Activated T-helper 1 cell treated with anti-CD3 and anti-CD28 coated beads, Interleukin-12 subunit alpha, Interleukin-12 subunit beta, Interleukin-2, Interleukin-4 antibody, amounts not matched to agents 30 ng/mL and 10 ng/mL and 1 ng/mL, durations not matched to agents 14 hours and 24 hours and 36 hours (primary cell): Measurements from ENCODE around the gene CTNNA2. TPM values are rescaled to one million over a fixed set of nuclear protein-coding genes. Genes with fewer than 3 reads are reported as not detected.

ENCODE experiments used
- DNase-seq: peaks from one replicate; pipeline ENCODE4 v3.0.0; 2021; ENCODE audit warnings: low spot score
- H3K27ac Mint-ChIP-seq: one replicate; pipeline ENCODE4 v1.8.0; 2021; ENCODE audit warnings: mild to moderate bottlenecking, mixed read lengths
- H3K27me3 Mint-ChIP-seq: one replicate; pipeline ENCODE4 v1.8.0; 2022; ENCODE audit warnings: mild to moderate bottlenecking, moderate library complexity, mixed read lengths; ENCODE audit not compliant: insufficient read depth
- H3K36me3 Mint-ChIP-seq: one replicate; pipeline ENCODE4 v1.8.0; 2021; ENCODE audit warnings: low read depth, mixed read lengths
- H3K4me1 Mint-ChIP-seq: one replicate; pipeline ENCODE4 v1.8.0; 2021; ENCODE audit warnings: low read depth, mixed read lengths
- H3K4me3 Mint-ChIP-seq: one replicate; pipeline ENCODE4 v1.8.0; 2021; ENCODE audit warnings: mild to moderate bottlenecking, moderate library complexity, mixed read lengths
- H3K9me3 Mint-ChIP-seq: one replicate; pipeline ENCODE4 v1.8.0; 2021; ENCODE audit warnings: mixed read lengths
- intact Hi-C: fragments of 100-400 bp; cut with micrococcal nuclease; formaldehyde crosslinking; loops from one replicate; pipeline ENCODE4 v1.15.1; 2024
- total RNA-seq: library from RNA; stranded (reverse); gene quantifications from 2 replicates; pipeline ENCODE4 v1.2.3, GENCODE V29; 2022

The CTNNA2 gene
- total RNA-seq, 1 donor from 2014 or later = not detected

DNA sequence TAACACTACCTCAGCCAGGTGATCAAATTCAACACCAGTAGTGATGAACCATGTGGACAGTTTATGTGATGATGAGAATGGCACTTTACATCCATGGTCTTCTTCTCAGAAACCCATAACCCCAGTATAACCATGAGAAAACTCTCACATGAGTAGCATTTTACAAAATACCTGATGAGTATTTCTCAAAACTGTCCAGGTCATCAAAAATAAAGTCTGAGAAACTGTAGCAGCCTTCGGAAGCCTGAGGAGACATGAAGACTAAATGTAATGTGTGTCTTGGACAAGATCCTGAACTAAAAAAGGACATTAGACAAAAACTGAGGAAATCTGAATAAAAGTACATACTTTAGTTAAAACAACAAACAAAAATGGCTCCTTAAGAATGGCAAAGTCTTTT is 108.9 kb downstream of the CTNNA2 start:
- Mint-ChIP-seq H3K4me1 (no peaks in the 10 kb centered on the region), H3K27ac (no peak overlapping the region), H3K4me3 (no peak overlapping the region), H3K36me3 (no peaks in the 10 kb centered on the region), H3K9me3 (peaks cover 13% of the 10 kb centered on the region), H3K27me3 (no peaks in the 10 kb centered on the region)
- DNase-seq = no peak
- intact Hi-C loops = no loop called here

DNA sequence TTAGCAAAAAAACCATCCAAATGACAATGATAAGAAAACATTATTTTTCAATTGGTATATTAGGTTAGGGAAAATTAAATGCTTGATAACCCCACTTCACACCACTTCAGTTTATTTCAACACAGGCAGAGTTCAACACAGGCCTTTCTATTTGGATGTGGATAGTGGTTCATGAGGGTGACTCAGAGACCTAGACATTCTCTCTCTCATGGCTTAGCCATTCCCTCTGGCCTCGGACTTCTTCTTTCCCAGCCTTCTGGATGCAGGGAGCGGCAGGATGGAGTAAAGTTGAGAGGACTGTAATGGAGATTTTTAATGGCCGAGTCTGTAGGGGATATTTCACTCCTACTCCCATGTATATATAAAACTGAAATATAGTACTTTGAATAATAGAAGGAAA is 109.7 kb downstream of the CTNNA2 start:
- Mint-ChIP-seq H3K36me3 (no peaks in the 10 kb centered on the region), H3K4me1 (no peaks in the 10 kb centered on the region), H3K4me3 (no peak overlapping the region), H3K27ac (no peak overlapping the region), H3K9me3 (peaks cover 18% of the 10 kb centered on the region), H3K27me3 (no peaks in the 10 kb centered on the region)
- no peak for DNase-seq
- intact Hi-C loops = no loop called here

DNA sequence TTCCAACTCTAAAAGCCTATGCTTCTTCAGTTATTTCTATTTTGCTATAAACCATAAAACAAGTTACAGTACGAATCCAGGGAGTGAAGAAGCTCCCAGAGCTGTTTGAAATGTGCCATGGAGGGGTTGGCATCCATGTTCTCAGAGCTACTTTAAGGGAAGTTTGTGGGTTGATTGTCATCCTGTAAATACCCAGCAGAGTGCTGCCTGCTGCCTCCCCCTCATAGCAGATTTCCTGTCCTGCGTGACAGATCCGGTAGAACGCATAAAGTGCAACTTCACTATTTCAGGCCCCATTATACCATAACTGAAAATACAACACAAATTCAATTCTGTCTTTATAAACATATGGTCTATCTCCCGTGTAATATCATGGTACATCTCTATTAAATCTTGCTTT is 114.4 kb downstream of the CTNNA2 start:
- intact Hi-C loops = no loop called here
- no peak overlapping the region for H3K4me3 Mint-ChIP-seq
- no peaks in the 10 kb centered on the region for H3K4me1 Mint-ChIP-seq
- no peaks in the 10 kb centered on the region for H3K27me3 Mint-ChIP-seq
- no peaks in the 10 kb centered on the region for H3K36me3 Mint-ChIP-seq
- peaks cover 14% of the 10 kb centered on the region for H3K9me3 Mint-ChIP-seq
- no peak for DNase-seq
- H3K27ac Mint-ChIP-seq = no peak overlapping the region

DNA sequence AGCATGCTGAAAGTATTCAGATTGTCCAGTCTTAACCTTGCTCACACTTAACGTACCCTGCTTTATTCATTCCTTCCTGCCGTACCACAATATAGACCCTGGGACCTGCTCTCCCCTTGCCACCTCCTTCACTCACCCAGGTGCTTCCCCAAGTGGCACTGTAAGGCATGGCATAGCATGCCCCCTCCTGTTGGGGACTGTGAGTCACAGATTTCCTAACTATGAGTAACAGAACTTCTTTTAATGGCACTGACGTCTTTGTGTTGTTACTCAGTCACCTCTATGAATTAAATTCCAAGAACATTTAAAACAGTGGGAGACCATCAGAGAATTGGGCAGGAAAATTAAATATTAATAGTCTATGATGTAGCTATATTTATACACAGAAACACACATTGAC is 117.2 kb downstream of the CTNNA2 start:
- no peak overlapping the region for H3K27ac Mint-ChIP-seq
- no peaks in the 10 kb centered on the region for H3K4me1 Mint-ChIP-seq
- no peaks in the 10 kb centered on the region for H3K36me3 Mint-ChIP-seq
- no peaks in the 10 kb centered on the region for H3K27me3 Mint-ChIP-seq
- H3K4me3 Mint-ChIP-seq = no peak overlapping the region
- DNase-seq = no peak
- intact Hi-C loops = no loop called here
- peaks cover 24% of the 10 kb centered on the region for H3K9me3 Mint-ChIP-seq

DNA sequence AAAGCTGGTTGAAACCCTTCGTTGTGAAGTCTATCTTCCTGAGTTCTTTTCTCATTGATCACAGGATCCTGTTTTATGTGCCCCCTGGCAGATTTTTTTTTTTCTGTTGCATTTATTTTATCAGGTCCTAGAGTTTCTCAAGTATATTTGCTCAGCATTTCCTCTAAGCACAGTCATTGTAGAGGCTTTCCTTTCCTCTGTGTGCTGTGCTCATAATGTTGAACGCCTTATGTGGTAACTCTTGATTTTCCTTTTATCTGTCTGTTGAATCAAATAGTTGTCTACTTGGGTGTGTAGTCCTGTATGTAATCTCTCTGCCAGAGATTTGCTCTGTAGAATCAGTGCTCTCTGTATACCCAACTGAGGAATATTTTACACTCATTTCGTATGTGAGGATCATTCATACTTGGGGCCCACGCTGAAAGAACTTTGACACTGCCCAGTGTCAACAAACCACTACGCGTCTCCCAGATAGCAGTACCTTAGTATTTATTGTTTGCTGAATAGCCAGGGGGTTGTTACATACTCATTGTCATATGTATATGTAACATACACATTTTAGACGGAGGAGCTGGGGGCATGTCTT is 118.2 kb downstream of the CTNNA2 start:
- peaks cover 19% of the 10 kb centered on the region for H3K9me3 Mint-ChIP-seq
- intact Hi-C loops = no loop called here

DNA sequence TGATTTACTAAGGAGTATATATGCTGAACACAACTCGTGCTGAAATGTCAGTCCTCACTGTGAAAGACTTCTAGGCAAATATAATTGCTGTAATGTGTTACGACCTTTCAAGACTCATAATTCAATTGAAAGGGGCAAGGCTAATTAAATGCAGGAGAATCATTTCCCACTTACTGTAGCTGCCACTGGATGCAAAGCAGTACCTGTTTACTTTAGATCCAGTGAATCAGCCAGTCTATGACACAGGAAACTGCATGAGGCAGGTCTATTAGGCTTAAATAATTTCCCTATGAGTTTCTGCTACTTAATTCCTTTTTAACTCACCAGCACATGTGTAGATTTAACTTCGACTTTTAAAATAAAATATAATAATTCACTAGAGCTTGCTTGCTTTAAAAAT is 125.6 kb downstream of the CTNNA2 start:
- H3K4me1 Mint-ChIP-seq = no peaks in the 10 kb centered on the region
- intact Hi-C loops = no loop called here
- DNase-seq = no peak
- H3K9me3 Mint-ChIP-seq = peaks cover 13% of the 10 kb centered on the region
- no peak overlapping the region for H3K4me3 Mint-ChIP-seq
- H3K36me3 Mint-ChIP-seq = no peaks in the 10 kb centered on the region
- no peak overlapping the region for H3K27ac Mint-ChIP-seq
- H3K27me3 Mint-ChIP-seq = no peaks in the 10 kb centered on the region

More for the DNA sequence above, 118.2 kb downstream of the CTNNA2 start:
- no peaks in the 10 kb centered on the region for H3K4me1 Mint-ChIP-seq
- H3K4me3 Mint-ChIP-seq = no peak overlapping the region
- DNase-seq = no peak
- no peak overlapping the region for H3K27ac Mint-ChIP-seq
- H3K27me3 Mint-ChIP-seq = no peaks in the 10 kb centered on the region
- H3K36me3 Mint-ChIP-seq = no peaks in the 10 kb centered on the region

DNA sequence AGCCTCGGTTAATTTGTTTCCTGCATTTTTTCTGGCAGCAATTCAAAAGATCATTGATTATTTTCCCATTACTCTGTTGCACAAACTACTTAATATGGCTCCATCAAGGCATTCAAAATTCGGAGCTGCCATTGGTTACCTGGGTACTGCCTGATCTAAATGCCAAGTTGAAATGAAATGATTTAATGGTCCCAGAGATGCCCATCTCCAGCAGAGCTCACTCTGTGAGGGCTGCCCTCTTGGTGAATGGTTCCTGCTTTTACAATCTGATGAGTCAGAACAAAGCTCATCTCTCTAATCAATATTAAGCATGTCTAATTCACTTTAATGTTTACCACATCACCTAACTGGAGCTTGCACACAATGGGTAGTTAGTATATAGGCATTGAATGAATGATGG is 126.1 kb downstream of the CTNNA2 start:
- DNase-seq = no peak
- intact Hi-C loops = no loop called here
- Mint-ChIP-seq H3K36me3 (no peaks in the 10 kb centered on the region), H3K4me3 (no peak overlapping the region), H3K4me1 (no peaks in the 10 kb centered on the region), H3K27me3 (no peaks in the 10 kb centered on the region), H3K27ac (no peak overlapping the region), H3K9me3 (peaks cover 10% of the 10 kb centered on the region)

DNA sequence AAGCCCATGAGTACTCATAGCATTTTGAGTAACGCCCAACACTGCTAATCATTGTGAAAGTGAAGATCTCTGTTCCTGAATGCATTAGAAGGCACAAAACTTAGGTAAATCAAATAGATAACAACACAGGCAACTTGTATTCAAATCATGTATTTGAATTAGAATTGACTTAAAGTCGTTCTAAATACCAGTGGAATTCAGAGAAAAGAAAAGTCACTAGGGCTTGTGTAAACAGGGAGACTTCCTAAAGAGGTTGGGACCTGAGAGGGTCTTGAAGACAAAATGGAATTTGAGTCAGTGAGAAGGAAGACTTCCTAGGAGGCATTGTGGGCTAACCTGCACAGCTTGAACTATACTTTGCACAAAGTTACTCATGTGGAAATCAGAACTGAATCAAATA is 127.2 kb downstream of the CTNNA2 start:
- no peak for DNase-seq

DNA sequence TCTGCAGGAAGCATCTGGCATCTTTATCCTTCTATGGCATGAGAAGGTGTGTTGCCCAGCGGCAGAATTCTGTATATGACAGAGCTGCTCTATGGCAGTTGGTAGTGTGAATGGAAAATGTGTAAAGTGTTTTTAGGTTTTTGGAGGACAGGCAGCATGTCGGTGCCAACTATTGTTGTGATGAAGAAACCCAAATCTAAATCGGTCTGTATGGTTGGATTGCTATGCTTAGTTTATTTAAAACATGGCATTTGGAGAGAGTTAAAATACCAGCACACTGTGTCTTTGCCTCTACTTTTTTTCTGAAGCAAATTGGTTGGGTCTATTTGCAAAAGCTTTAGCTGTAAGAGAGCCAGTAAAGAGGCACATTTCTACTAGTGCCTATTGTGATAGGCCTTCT is 136.7 kb downstream of the CTNNA2 start:
- Mint-ChIP-seq H3K4me1 (no peaks in the 10 kb centered on the region), H3K27ac (no peak overlapping the region), H3K27me3 (no peaks in the 10 kb centered on the region), H3K4me3 (no peak overlapping the region), H3K36me3 (no peaks in the 10 kb centered on the region), H3K9me3 (peaks cover 29% of the 10 kb centered on the region)
- DNase-seq = no peak
- intact Hi-C loops = no loop called here

More for the DNA sequence above, 127.2 kb downstream of the CTNNA2 start:
- Mint-ChIP-seq H3K9me3 (peaks cover 3% of the 10 kb centered on the region), H3K4me1 (no peaks in the 10 kb centered on the region), H3K27ac (no peak overlapping the region), H3K36me3 (no peaks in the 10 kb centered on the region), H3K27me3 (no peaks in the 10 kb centered on the region), H3K4me3 (no peak overlapping the region)
- intact Hi-C loops = no loop called here

DNA sequence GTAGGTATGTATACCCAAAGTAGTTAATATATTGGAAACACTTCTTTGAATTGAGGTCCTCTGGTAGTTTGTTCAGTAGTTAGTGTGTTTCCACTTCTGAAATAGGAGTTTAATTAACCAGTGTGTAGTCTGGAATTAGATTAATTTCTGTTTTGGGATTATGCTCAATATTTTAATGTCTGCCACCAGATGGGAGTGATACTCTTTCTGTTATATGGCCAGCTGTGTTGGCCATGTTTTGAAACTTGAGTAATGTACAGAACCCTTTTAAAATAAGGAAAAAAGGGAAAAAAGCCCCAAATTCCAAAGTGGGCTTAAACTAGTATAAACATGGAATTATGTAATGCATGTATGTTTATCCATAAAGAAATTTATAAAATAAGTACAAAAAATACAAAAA is 147.7 kb downstream of the CTNNA2 start:
- DNase-seq = no peak
- Mint-ChIP-seq H3K36me3 (no peaks in the 10 kb centered on the region), H3K27me3 (no peaks in the 10 kb centered on the region), H3K9me3 (peaks cover 4% of the 10 kb centered on the region), H3K27ac (no peak overlapping the region), H3K4me3 (no peak overlapping the region), H3K4me1 (no peaks in the 10 kb centered on the region)
- intact Hi-C loops = no loop called here

DNA sequence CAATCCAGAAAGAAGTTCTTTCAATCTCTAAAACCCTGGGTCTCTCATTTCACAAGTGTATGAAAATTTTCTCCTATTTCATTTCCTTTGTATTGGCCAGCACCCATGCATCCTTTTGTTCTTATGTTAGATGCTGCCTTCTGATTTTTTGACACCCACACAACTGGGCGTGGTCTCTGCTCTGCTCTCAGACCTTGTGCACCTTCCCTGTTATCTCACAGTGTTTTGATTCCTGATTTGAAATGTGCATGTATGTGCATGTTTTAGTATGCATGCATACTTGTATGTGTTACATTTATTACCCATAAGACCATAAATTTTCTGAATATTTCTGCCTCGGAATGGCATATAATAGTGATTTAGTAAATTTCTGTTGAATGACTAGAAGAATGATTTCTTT is 152.2 kb downstream of the CTNNA2 start:
- H3K27me3 Mint-ChIP-seq = no peaks in the 10 kb centered on the region
- intact Hi-C loops = no loop called here
- H3K27ac Mint-ChIP-seq = no peak overlapping the region
- peaks cover 4% of the 10 kb centered on the region for H3K9me3 Mint-ChIP-seq
- H3K4me1 Mint-ChIP-seq = no peaks in the 10 kb centered on the region
- H3K36me3 Mint-ChIP-seq = no peaks in the 10 kb centered on the region
- H3K4me3 Mint-ChIP-seq = no peak overlapping the region
- no peak for DNase-seq

DNA sequence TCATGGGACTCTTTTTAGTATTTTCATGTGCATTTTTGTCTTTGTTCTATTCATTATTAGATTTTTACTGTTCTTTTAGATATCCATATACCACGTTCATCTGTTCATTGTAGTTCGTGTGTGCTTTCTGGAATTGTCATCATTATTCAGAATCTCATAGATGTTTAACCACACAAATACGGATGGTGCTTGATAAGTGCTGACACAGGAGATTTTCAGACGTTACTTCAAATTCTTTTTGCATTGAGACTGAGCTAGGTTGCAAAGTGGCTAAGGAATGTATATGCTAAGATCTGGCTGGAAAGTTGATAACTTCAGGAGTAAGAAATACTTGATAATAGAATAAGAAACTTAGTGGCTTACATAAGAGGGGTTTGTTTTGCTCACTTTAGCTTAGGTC is 153.6 kb downstream of the CTNNA2 start:
- H3K27ac Mint-ChIP-seq = no peak overlapping the region
- H3K9me3 Mint-ChIP-seq = peaks cover 4% of the 10 kb centered on the region
- no peak for DNase-seq
- H3K4me1 Mint-ChIP-seq = no peaks in the 10 kb centered on the region
- intact Hi-C loops = no loop called here
- no peak overlapping the region for H3K4me3 Mint-ChIP-seq
- no peaks in the 10 kb centered on the region for H3K36me3 Mint-ChIP-seq
- no peaks in the 10 kb centered on the region for H3K27me3 Mint-ChIP-seq

DNA sequence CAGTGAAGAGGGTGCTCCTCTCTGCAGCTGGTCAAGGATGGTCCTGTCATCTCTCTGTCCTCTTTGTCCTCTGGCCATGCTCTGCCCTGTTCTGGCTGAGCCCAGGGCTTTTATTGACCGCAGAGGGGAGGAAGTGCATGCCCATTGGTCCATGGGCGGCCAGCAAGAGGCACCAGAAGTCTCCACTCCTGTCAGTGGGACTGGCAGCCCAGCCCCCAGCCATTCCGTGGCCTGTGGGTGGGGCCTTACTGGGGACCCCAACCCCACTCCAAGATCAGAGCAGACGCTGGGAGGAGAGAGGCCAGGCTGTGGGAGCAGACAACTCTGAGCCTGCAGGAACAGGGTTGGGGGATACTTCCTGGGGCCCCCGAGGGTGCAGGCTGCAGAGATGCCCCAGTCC is 156.9 kb downstream of the CTNNA2 start:
- Mint-ChIP-seq H3K4me1 (no peaks in the 10 kb centered on the region), H3K36me3 (no peaks in the 10 kb centered on the region), H3K27me3 (no peaks in the 10 kb centered on the region), H3K4me3 (no peak overlapping the region), H3K9me3 (no peaks in the 10 kb centered on the region), H3K27ac (no peak overlapping the region)
- intact Hi-C loops = no loop called here
- no peak for DNase-seq

DNA sequence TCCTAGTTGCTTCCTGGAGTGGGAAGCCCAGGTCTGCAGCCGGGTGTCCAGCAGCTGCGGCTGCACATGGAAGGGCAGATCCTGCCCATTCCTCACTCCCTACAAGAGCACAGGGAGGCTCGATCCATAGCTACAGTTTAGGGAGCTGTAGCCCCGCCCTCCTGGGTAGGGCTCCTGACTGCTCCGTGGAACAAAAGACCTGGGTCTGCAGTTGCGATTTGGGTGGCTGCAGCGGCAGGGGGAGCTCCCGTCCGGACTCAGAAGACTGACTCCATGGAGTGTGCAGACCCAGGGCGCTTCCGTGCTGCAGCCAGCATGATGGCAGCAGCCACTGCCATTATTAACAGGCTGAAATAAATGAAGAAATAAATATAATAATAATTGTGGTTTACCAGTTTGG is 157.3 kb downstream of the CTNNA2 start:
- intact Hi-C loops = no loop called here
- H3K27ac Mint-ChIP-seq = no peak overlapping the region
- no peaks in the 10 kb centered on the region for H3K36me3 Mint-ChIP-seq
- no peaks in the 10 kb centered on the region for H3K4me1 Mint-ChIP-seq
- no peak for DNase-seq
- H3K4me3 Mint-ChIP-seq = no peak overlapping the region
- no peaks in the 10 kb centered on the region for H3K27me3 Mint-ChIP-seq
- no peaks in the 10 kb centered on the region for H3K9me3 Mint-ChIP-seq
